Epidermal melanocyte (primary cell): Measurements from ENCODE around the gene SLC25A33.
"Not testable (repeated sequence)": the region's sequence is repeated elsewhere in the genome, so short reads cannot be mapped to it uniquely, and the experiment has no call there.

Source experiments
- DNase-seq: peaks from one replicate; pipeline ENCODE4 v3.0.0; 2011; ENCODE audit warnings: low spot score; ENCODE audit not compliant: insufficient read length

Gene SLC25A33

GRCh38 chr1:9539829-9540550, 725 bp downstream of the SLC25A33 start:
- DNase-seq: peak; percentile 34

GRCh38 chr1:9542430-9542829, 3.2 kb downstream of the SLC25A33 start:
- no peak for DNase-seq

- DNase-seq: no peak
Measured at GRCh38 chr1:9544926-9545325, 5.7 kb downstream of the SLC25A33 start.

- DNase-seq: no peak
Measured at GRCh38 chr1:9549955-9550546, 10.8 kb downstream of the SLC25A33 start.

- no peak for DNase-seq
Measured at GRCh38 chr1:9551984-9552383, 12.7 kb downstream of the SLC25A33 start.

- DNase-seq: no peak
Measured at GRCh38 chr1:9553736-9554144, 14.5 kb downstream of the SLC25A33 start.

GRCh38 chr1:9555942-9556341, 16.7 kb downstream of the SLC25A33 start:
- no peak for DNase-seq

- no peak for DNase-seq
Measured at GRCh38 chr1:9557624-9558023, 18.4 kb downstream of the SLC25A33 start.

- DNase-seq: no peak
Measured at GRCh38 chr1:9558271-9558945, 19.1 kb downstream of the SLC25A33 start.

GRCh38 chr1:9558946-9559545, 19.8 kb downstream of the SLC25A33 start:
- no peak for DNase-seq

- no peak for DNase-seq
Measured at GRCh38 chr1:9559673-9560072, 20.4 kb downstream of the SLC25A33 start.

- DNase-seq: not testable (repeated sequence)
Measured at GRCh38 chr1:9560090-9560489, 20.8 kb downstream of the SLC25A33 start.

GRCh38 chr1:9561429-9561828, 22.2 kb downstream of the SLC25A33 start:
- peak; percentile 34 for DNase-seq

GRCh38 chr1:9569267-9569666, 30.0 kb downstream of the SLC25A33 start:
- no peak for DNase-seq

GRCh38 chr1:9570886-9571529, 31.7 kb downstream of the SLC25A33 start:
- not testable (repeated sequence) for DNase-seq

- DNase-seq: no peak
Measured at GRCh38 chr1:9573723-9574122, 34.5 kb downstream of the SLC25A33 start.

GRCh38 chr1:9575486-9575885, 36.2 kb downstream of the SLC25A33 start:
- no peak for DNase-seq

GRCh38 chr1:9576903-9577302, 37.6 kb downstream of the SLC25A33 start:
- no peak for DNase-seq

- no peak for DNase-seq
Measured at GRCh38 chr1:9577423-9577822, 38.2 kb downstream of the SLC25A33 start.

GRCh38 chr1:9580942-9581341, 41.7 kb downstream of the SLC25A33 start:
- DNase-seq: no peak

- no peak for DNase-seq
Measured at GRCh38 chr1:9586147-9586766, 47.0 kb downstream of the SLC25A33 start.
